A549 (cell line): Measurements from ENCODE around the gene FUT6. TPM values are rescaled to one million over a fixed set of nuclear protein-coding genes. Genes with fewer than 3 reads are reported as not detected.

Experiments
- ATAC-seq, 2 experiments: fragments of 200-7000 bp in 1 of 2; fragments of >200 bp in 1 of 2; cut with Nextera tagmentation in 1 of 2; cut with Tn5 transposase in 1 of 2; 3 replicates each; pipeline versions ENCODE4 v1.8.0 to v1.9.1; 2018 to 2020; ENCODE audit warnings: mild to moderate bottlenecking in 1 of 2, moderate library complexity in 1 of 2
- CTCF ChIA-PET: fragments of 300-600 bp; sonication (Branson Sonifier 250); formaldehyde crosslinking; extraction: SDS; loops from one replicate; lab custom pipeline; 2021; ENCODE audit warnings: antibody characterized with exemption, inconsistent platforms; lab: Yijun Ruan, JAX
- POLR2A ChIA-PET: fragments of 350-600 bp; formaldehyde crosslinking; extraction: SDS; loops from one replicate; lab custom pipeline; 2021; ENCODE audit warnings: antibody characterized with exemption, inconsistent platforms; lab: Yijun Ruan, JAX
- DNase-seq, 2 experiments: peaks; one replicate each; pipeline versions ENCODE4 v3.0.0 to v3.0.0-alpha.2; 2011 to 2016; ENCODE audit warnings: low read depth in 1 of 2, low spot score in 1 of 2
- FAIRE-seq: peaks from 2 replicates; lab custom pipeline; 2011; peaks lifted over from hg19 to GRCh38; lab: Jason Lieb, UNC
- H3K27ac ChIP-seq, 2 experiments: fragments of >200 bp; sonication (Bioruptor Twin); formaldehyde crosslinking; 3 replicates each; pipeline ENCODE4 v1.5.1; 2016 to 2017
- H3K4me1 ChIP-seq: fragments of >200 bp; sonication (Bioruptor Twin); formaldehyde crosslinking; 3 replicates; pipeline ENCODE4 v1.6.1; 2016
- H3K4me2 ChIP-seq: fragments of >200 bp; sonication (Bioruptor Twin); formaldehyde crosslinking; 3 replicates; pipeline ENCODE4 v1.6.1; 2016
- H3K4me3 ChIP-seq: fragments of >200 bp; sonication (Bioruptor Twin); formaldehyde crosslinking; 3 replicates; pipeline ENCODE4 v1.5.1; 2016
- H3K9me3 ChIP-seq: fragments of >200 bp; sonication (Bioruptor Twin); formaldehyde crosslinking; 3 replicates; pipeline ENCODE4 v1.6.1; 2016
- CEBPB ChIP-seq, 2 experiments: fragments of >200 bp in 1 of 2; sonication (Bioruptor Twin) in 1 of 2; formaldehyde crosslinking in 1 of 2; IDR thresholded peaks; 2 replicates each; pipeline ENCODE4 v1.6.1; 2012 to 2016
- CHD2 ChIP-seq: fragments of 150-350 bp; IDR thresholded peaks from 2 replicates; pipeline ENCODE4 v1.6.1; 2014; ENCODE audit warnings: low read length; ENCODE audit not compliant: partially characterized antibody
- CHD4 ChIP-seq: fragments of 200-600 bp; sonication (generic); IDR thresholded peaks from 2 replicates; pipeline ENCODE4 v1.6.1; 2016; ENCODE audit warnings: antibody characterized with exemption, mild to moderate bottlenecking, borderline replicate concordance
- EHMT2 ChIP-seq: fragments of 200-600 bp; sonication (generic); IDR thresholded peaks from 2 replicates; pipeline ENCODE4 v1.6.1; 2016; ENCODE audit warnings: antibody characterized with exemption, low read depth, mild to moderate bottlenecking, moderate library complexity
- FOSB ChIP-seq: fragments of 250-450 bp; sonication (Bioruptor Pico); IDR thresholded peaks from 2 replicates; pipeline ENCODE4 v1.5.0; 2020; ENCODE audit warnings: mild to moderate bottlenecking, moderate library complexity
- FOSL2 ChIP-seq, 2 experiments: fragments of 450-650 bp in 1 of 2; fragments of >200 bp in 1 of 2; sonication (Bioruptor Twin) in 1 of 2; formaldehyde crosslinking; IDR thresholded peaks; 2 replicates each; pipeline versions ENCODE4 v1.5.0 to v1.6.1; 2016 to 2020; ENCODE audit warnings: mild to moderate bottlenecking in 1 of 2, moderate library complexity in 1 of 2
- FOXS1 ChIP-seq: fragments of 250-450 bp; sonication (Bioruptor Pico); IDR thresholded peaks from 2 replicates; pipeline ENCODE4 v1.5.0; 2020; ENCODE audit warnings: mild to moderate bottlenecking, moderate library complexity
- GATA3 ChIP-seq: IDR thresholded peaks from 2 replicates; pipeline ENCODE4 v1.6.1; 2012; ENCODE audit warnings: borderline replicate concordance
- HOXA7 ChIP-seq: fragments of 250-450 bp; sonication (Bioruptor Pico); IDR thresholded peaks from 2 replicates; pipeline ENCODE4 v1.5.0; 2020; ENCODE audit warnings: mild to moderate bottlenecking, moderate library complexity
- HOXB13 ChIP-seq: fragments of 250-450 bp; sonication (Bioruptor Pico); IDR thresholded peaks from 2 replicates; pipeline ENCODE4 v1.5.0; 2020; ENCODE audit warnings: low read depth, mild to moderate bottlenecking, moderate library complexity
- JUN ChIP-seq, 2 experiments: fragments of >200 bp; sonication (Bioruptor Twin); formaldehyde crosslinking; IDR thresholded peaks; 2 replicates in 1 of 2; 3 replicates in 1 of 2; pipeline ENCODE4 v1.6.1; 2016 to 2017
- JUNB ChIP-seq: fragments of >200 bp; sonication (Bioruptor Twin); formaldehyde crosslinking; IDR thresholded peaks from 2 replicates; pipeline ENCODE4 v1.6.1; 2016
- MAFK ChIP-seq: fragments of 450-650 bp; IDR thresholded peaks from 2 replicates; pipeline ENCODE4 v1.6.1; 2014; ENCODE audit not compliant: partially characterized antibody
- MAX ChIP-seq: IDR thresholded peaks from 2 replicates; pipeline ENCODE4 v1.6.1; 2012
- PHF8 ChIP-seq: fragments of 200-600 bp; sonication (generic); IDR thresholded peaks from 2 replicates; pipeline ENCODE4 v1.6.1; 2016; ENCODE audit warnings: low read depth, mild to moderate bottlenecking, antibody characterized with exemption, moderate library complexity, borderline replicate concordance
- POLR2A ChIP-seq: IDR thresholded peaks from 2 replicates; pipeline ENCODE4 v1.6.1; 2012; ENCODE audit warnings: mild to moderate bottlenecking, low read length
- POLR2AphosphoS2 ChIP-seq: conservative IDR thresholded peaks from 2 replicates; pipeline ENCODE4 v1.6.1; 2012; ENCODE audit warnings: low read length, improper control_type of control experiment, inconsistent platforms
- RCOR1 ChIP-seq: fragments of 150-350 bp; IDR thresholded peaks from 2 replicates; pipeline ENCODE4 v1.6.1; 2014; ENCODE audit warnings: antibody characterized with exemption, low read length, low read depth
- RFX5 ChIP-seq: fragments of 450-650 bp; IDR thresholded peaks from 2 replicates; pipeline ENCODE4 v1.7.1; 2014; ENCODE audit warnings: antibody characterized with exemption, mild to moderate bottlenecking, moderate library complexity
- TFCP2L1 ChIP-seq: fragments of 250-450 bp; sonication (Bioruptor Pico); IDR thresholded peaks from 2 replicates; pipeline ENCODE4 v1.5.0; 2021; ENCODE audit warnings: mild to moderate bottlenecking
- TP53 ChIP-seq: fragments of 250-450 bp; sonication (Bioruptor Pico); IDR thresholded peaks from 2 replicates; pipeline ENCODE4 v1.5.0; 2021; ENCODE audit warnings: mild to moderate bottlenecking, moderate library complexity
- WGBS: methylation state at CpG from one replicate; pipeline ENCODE4 v1.1.6; 2017; ENCODE audit errors: missing lambda C conversion rate; 5-methylcytosine and 5-hydroxymethylcytosine counted together
- polyA plus RNA-seq, 4 experiments: library from polyadenylated mRNA; depleted of rRNA in 3 of 4; stranded (reverse); fragments of >200 nt; fragmentation: RNase III in 1 of 4; extraction: RNeasy Plus Mini Kit Qiagen cat#74134 plus additional on column Dnase treatment in 1 of 4; gene quantifications; 2 replicates in 3 of 4; 3 replicates in 1 of 4; pipeline ENCODE4 v1.2.3, GENCODE V29; 2011 to 2017
- TF ChIP-seq, protein P1 (sequence below): fragments of 150-350 bp; IDR thresholded peaks from 2 replicates; pipeline ENCODE4 v1.6.1; 2014; ENCODE audit warnings: low read depth, mild to moderate bottlenecking, low read length
- TF ChIP-seq, protein P2 (sequence below): IDR thresholded peaks from 2 replicates; pipeline ENCODE4 v1.6.1; 2012; ENCODE audit warnings: low read depth, borderline replicate concordance
- TF ChIP-seq, protein P3 (sequence below): fragments of >200 bp; sonication (Bioruptor Twin); formaldehyde crosslinking; IDR thresholded peaks from 3 replicates; pipeline ENCODE4 v1.6.1; 2016
- TF ChIP-seq, protein P4 (sequence below): fragments of 200-600 bp; sonication (generic); IDR thresholded peaks from 2 replicates; pipeline ENCODE4 v1.6.1; 2016; ENCODE audit warnings: antibody characterized with exemption, mild to moderate bottlenecking, moderate library complexity

Gene FUT6
- polyA plus RNA-seq, 2 of the 4 experiments (the other 2 are of a cell fraction), result not detected

GRCh38 chr19:5827891-5828660 lies 11.4 kb downstream of the FUT6 start:
- Histone ChIP-seq H3K27ac (peak overlapping the region; percentile 91 to 98), H3K4me2 (peak overlapping the region; percentile 89)
- POLR2A ChIA-PET, result interaction anchor here (0.5 to 2.7 kb wide), 32 partner anchors 9 to 438 kb away, joined by 3 to 42 read pairs (median 4); partner anchors contain the start of genes DUS3L, FUT5, FUT6 and NDUFA11

DNA sequence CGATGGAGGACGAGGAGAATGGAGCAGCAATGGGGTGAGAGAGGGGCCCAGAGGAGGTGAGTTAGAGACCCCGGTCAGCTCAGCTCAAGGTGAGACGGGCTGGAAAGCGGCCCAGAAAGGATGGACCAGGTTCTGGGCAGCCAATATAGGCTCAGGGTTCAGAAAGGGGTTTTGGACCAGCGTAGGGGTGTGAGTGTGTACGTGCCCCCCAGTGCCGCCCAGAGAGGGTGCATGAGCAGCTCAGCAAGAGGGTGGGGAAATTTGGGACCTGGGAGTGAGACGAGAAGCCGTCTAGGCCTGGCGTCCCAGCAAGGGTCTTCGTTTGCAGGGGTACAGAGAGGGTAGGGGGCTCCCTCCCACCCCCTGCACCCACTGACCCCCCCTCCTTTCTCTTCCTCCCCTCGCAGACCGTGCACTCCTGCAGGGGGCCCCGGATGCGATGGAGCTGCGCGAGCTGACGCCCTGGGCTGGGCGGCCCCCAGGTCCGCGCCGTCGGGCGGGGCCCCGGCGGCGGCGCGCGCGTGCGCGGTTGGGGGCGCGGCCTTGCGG lies 12.1 kb downstream of the FUT6 start:
- FAIRE-seq (no peak), ATAC-seq (no peak), DNase-seq (no peak)
- H3K4me3 ChIP-seq, result peak overlapping the region; percentile 64
- H3K4me2 ChIP-seq, result peak overlapping the region; percentile 89
- 82% methylated on average over 8 of the region's 37 CpGs for WGBS
- H3K9me3 ChIP-seq, result no peaks in the 10 kb centered on the region
- peak overlapping the region; percentile 91 to 98 for H3K27ac ChIP-seq
- TF ChIP-seq RCOR1 (no peak), EHMT2 (no peak), POLR2A (no peak), POLR2AphosphoS2 (no peak), CHD4 (no peak), CEBPB (IDR thresholded peaks at IDR 0.05) (no peak)
- TF ChIP-seq, protein P1, sequence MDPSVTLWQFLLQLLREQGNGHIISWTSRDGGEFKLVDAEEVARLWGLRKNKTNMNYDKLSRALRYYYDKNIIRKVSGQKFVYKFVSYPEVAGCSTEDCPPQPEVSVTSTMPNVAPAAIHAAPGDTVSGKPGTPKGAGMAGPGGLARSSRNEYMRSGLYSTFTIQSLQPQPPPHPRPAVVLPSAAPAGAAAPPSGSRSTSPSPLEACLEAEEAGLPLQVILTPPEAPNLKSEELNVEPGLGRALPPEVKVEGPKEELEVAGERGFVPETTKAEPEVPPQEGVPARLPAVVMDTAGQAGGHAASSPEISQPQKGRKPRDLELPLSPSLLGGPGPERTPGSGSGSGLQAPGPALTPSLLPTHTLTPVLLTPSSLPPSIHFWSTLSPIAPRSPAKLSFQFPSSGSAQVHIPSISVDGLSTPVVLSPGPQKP, result no peak
- TF ChIP-seq, protein P2, sequence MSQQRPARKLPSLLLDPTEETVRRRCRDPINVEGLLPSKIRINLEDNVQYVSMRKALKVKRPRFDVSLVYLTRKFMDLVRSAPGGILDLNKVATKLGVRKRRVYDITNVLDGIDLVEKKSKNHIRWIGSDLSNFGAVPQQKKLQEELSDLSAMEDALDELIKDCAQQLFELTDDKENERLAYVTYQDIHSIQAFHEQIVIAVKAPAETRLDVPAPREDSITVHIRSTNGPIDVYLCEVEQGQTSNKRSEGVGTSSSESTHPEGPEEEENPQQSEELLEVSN, result no peak
- peaks cover 20% of the 10 kb centered on the region for H3K4me1 ChIP-seq
- ChIA-PET CTCF (interaction anchor here (0.7 to 8.5 kb wide), 3 partner anchors 23 to 64 kb away, joined by 3 to 74 read pairs (median 4); partner anchors contain the start of gene NRTN), POLR2A (interaction anchor here (0.5 to 2.7 kb wide), 27 partner anchors 10 to 287 kb away, joined by 3 to 42 read pairs (median 4); partner anchors contain the start of genes DUS3L, FUT5, FUT6 and NDUFA11)

More at GRCh38 chr19:5827891-5828660, 11.4 kb downstream of the FUT6 start:
- CTCF ChIA-PET, result interaction anchor here (0.7 to 8.5 kb wide), 7 partner anchors 24 to 1010 kb away, joined by 3 to 74 read pairs (median 3); partner anchors contain the start of gene NRTN
- ATAC-seq (peak; percentile 73 to 81), DNase-seq (peak; percentile 89 to 93), FAIRE-seq (no peak)
- Histone ChIP-seq H3K4me1 (peaks cover 19% of the 10 kb centered on the region), H3K9me3 (no peaks in the 10 kb centered on the region), H3K4me3 (peak overlapping the region; percentile 64)
- no peak for TF ChIP-seq MAFK
- TF ChIP-seq MAX, result peak; percentile 86
- peak; percentile 21; the same call in 1 of the 2 replicates for TF ChIP-seq FOSB (CRISPR knock-in tag)
- TF ChIP-seq RFX5, result no peak
- TF ChIP-seq, protein P3, sequence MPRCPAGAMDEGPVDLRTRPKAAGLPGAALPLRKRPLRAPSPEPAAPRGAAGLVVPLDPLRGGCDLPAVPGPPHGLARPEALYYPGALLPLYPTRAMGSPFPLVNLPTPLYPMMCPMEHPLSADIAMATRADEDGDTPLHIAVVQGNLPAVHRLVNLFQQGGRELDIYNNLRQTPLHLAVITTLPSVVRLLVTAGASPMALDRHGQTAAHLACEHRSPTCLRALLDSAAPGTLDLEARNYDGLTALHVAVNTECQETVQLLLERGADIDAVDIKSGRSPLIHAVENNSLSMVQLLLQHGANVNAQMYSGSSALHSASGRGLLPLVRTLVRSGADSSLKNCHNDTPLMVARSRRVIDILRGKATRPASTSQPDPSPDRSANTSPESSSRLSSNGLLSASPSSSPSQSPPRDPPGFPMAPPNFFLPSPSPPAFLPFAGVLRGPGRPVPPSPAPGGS, result peak; percentile 80; the same call in 1 of the 3 replicates
- no peak for TF ChIP-seq FOXS1 (CRISPR knock-in tag)
- TF ChIP-seq HOXA7 (CRISPR knock-in tag), result no peak
- TF ChIP-seq JUN (IDR thresholded peaks at IDR 0.05), result peak; percentile 73 to 96; a peak in 4 of 5 replicates
- TF ChIP-seq FOSL2 (IDR thresholded peaks at IDR 0.05), result peak; percentile 69
- TF ChIP-seq FOSL2 (CRISPR knock-in tag; IDR thresholded peaks at IDR 0.05), result peak; percentile 97
- TF ChIP-seq TP53 (CRISPR knock-in tag), result peak; percentile 16; the same call in 1 of the 2 replicates
- TF ChIP-seq CEBPB (IDR thresholded peaks at IDR 0.05), result peak in 1 of 2 experiments; percentile 69; a peak in 2 of 4 replicates
- 0 out of 2 replicates have a peak, but pooled peaks have one; percentile 63 for TF ChIP-seq TFCP2L1 (CRISPR knock-in tag)
- TF ChIP-seq JUNB, result peak; percentile 34; the same call in 1 of the 2 replicates
- peak; percentile 74 for TF ChIP-seq PHF8
- TF ChIP-seq CHD2, result peak; percentile 97
- peak; percentile 96 for TF ChIP-seq POLR2A
- TF ChIP-seq HOXB13, result no peak
- no peak for TF ChIP-seq GATA3
- TF ChIP-seq, protein P2, result peak; percentile 88; the same call in 1 of the 2 replicates
- TF ChIP-seq, protein P4, sequence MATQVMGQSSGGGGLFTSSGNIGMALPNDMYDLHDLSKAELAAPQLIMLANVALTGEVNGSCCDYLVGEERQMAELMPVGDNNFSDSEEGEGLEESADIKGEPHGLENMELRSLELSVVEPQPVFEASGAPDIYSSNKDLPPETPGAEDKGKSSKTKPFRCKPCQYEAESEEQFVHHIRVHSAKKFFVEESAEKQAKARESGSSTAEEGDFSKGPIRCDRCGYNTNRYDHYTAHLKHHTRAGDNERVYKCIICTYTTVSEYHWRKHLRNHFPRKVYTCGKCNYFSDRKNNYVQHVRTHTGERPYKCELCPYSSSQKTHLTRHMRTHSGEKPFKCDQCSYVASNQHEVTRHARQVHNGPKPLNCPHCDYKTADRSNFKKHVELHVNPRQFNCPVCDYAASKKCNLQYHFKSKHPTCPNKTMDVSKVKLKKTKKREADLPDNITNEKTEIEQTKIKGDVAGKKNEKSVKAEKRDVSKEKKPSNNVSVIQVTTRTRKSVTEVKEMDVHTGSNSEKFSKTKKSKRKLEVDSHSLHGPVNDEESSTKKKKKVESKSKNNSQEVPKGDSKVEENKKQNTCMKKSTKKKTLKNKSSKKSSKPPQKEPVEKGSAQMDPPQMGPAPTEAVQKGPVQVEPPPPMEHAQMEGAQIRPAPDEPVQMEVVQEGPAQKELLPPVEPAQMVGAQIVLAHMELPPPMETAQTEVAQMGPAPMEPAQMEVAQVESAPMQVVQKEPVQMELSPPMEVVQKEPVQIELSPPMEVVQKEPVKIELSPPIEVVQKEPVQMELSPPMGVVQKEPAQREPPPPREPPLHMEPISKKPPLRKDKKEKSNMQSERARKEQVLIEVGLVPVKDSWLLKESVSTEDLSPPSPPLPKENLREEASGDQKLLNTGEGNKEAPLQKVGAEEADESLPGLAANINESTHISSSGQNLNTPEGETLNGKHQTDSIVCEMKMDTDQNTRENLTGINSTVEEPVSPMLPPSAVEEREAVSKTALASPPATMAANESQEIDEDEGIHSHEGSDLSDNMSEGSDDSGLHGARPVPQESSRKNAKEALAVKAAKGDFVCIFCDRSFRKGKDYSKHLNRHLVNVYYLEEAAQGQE, result peak; percentile 97
- WGBS, result 4% methylated on average over 12 of the region's 91 CpGs
